ENCODE measurements around the gene FUT3. TPM values are rescaled to one million over a fixed set of nuclear protein-coding genes. Genes with fewer than 3 reads are reported as not detected.
A peak's percentile ranks its signal among the peaks of the same experiment; 100 is the strongest.

Gene FUT3
- total and polyA plus RNA-seq, 2 of the 8 experiments (the other 6 are each of a cell fraction or from before 2014, with no cell fraction given), result 0.15 to 0.63 TPM

DNA sequence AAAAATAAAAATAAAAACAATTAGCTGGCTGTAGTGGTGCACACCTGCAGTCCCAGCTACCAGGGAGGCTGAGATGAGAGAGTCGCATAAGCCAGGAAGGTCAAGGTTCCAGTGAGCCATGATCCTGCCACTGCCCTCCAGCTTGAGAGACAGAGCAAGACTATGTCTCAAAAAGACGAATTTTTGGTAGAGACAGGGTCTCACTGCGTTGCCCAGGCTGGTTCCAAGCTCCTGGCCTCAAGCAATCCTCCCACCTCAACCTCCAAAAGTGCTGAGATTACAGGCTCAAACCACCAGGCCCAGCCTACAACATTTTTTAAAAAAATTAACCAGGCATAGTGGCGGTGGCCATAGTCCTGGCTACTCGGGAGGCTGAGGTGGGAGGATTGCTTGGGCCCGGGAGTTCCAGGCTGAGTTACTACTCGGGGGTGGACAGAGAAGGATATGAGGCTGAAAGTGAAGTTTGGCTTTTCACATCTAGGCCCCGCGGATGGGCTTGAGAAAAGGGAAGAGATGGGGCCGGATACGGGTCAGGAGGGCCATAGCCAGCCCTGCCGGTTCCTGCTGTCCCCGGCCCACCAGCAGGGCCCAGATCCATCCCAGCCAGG lies 42.2 kb upstream of the FUT3 start:
- FAIRE-seq, result no peak
- Histone ChIP-seq H4K91ac (replicated peaks; ENCODE audit: insufficient read length, low read length) (no peak overlapping the region), H3K27ac (ENCODE audit: low read depth, low read length) (no peak overlapping the region), H4K20me1 (replicated peaks in 1 of 2; ENCODE audit: control insufficient read depth in 1 of 2, insufficient read depth in 2 of 2, low read length in 2 of 2) (peaks cover 5 to 15% of the 10 kb centered on the region in 2 experiments), H3K4me1 (replicated peaks in 1 of 4; ENCODE audit: control insufficient read depth in 3 of 4, insufficient read depth in 4 of 4, low read length in 3 of 4) (peaks cover 0 to 11% (median 4%) of the 10 kb centered on the region in 4 experiments; a peak in 5 of 7 replicates), H3K79me2 (ENCODE audit: control insufficient read depth in 1 of 2, insufficient read depth in 2 of 2, low read length in 2 of 2) (peaks cover 0 to 5% of the 10 kb centered on the region in 2 experiments; a peak in 1 of 4 replicates), H2BK5ac (ENCODE audit: low read depth, low read length) (no peak overlapping the region), H3K9me3 (ENCODE audit: insufficient read depth in 2 of 2, low read depth in 1 of 2, low read length in 1 of 2) (no peaks in the 10 kb centered on the region), H2BK15ac (ENCODE audit: low read length) (no peak overlapping the region), H3K4me2 (ENCODE audit: insufficient read depth in 1 of 2, low read depth in 2 of 2, low read length in 2 of 2) (no peak overlapping the region), H3K23me2 (ENCODE audit: low read depth, low read length) (no peaks in the 10 kb centered on the region), H4K5ac (ENCODE audit: insufficient read length, low read depth, low read length) (no peak overlapping the region), H3K23ac (ENCODE audit: insufficient read length) (no peak overlapping the region), H2AFZ (ENCODE audit: low read length) (no peak overlapping the region), H4K8ac (ENCODE audit: extremely low read depth, insufficient read depth, low read length) (peak overlapping the region; percentile 47; the same call in 1 of the 2 replicates), H2BK20ac (ENCODE audit: low read length) (no peak overlapping the region), H3K27me3 (replicated peaks in 1 of 4; ENCODE audit: control insufficient read depth in 3 of 4, extremely low read depth in 1 of 4, insufficient read depth in 3 of 4, low read length in 3 of 4) (peaks cover 0 to 1% (median 0%) of the 10 kb centered on the region in 4 experiments; a peak in 3 of 7 replicates), H3K18ac (ENCODE audit: extremely low read depth, low read length) (no peak overlapping the region), H3K4me3 (ENCODE audit: extremely low read depth in 1 of 4, insufficient read depth in 2 of 4, low read depth in 3 of 4, low read length in 4 of 4) (no peak overlapping the region), H3K14ac (ENCODE audit: insufficient read length) (no peak overlapping the region), H2AK5ac (ENCODE audit: low read depth, low read length) (no peak overlapping the region), H3K36me3 (ENCODE audit: control insufficient read depth in 2 of 4, insufficient read depth in 4 of 4, low read length in 3 of 4) (peaks cover 0 to 16% (median 8%) of the 10 kb centered on the region in 4 experiments; a peak in 5 of 8 replicates), H3K4ac (replicated peaks; ENCODE audit: insufficient read length, low read depth, low read length) (no peak overlapping the region), H3K79me1 (ENCODE audit: low read depth, low read length) (peaks cover 2% of the 10 kb centered on the region; the same call in 1 of the 2 replicates), H2BK120ac (replicated peaks; ENCODE audit: low read depth, low read length) (no peak overlapping the region), H3K9ac (replicated peaks in 1 of 4; ENCODE audit: extremely low read depth in 1 of 4, low read depth in 3 of 4, low read length in 3 of 4) (no peak overlapping the region), H2BK12ac (ENCODE audit: low read depth, low read length) (no peak overlapping the region), H3K56ac (replicated peaks; ENCODE audit: insufficient read length, low read depth, low read length) (no peak overlapping the region)
- no peak for DNase-seq (ENCODE audit: low read depth in 1 of 2, low spot score in 2 of 2)
- 89% methylated on average over 13 of the region's 13 CpGs; no CpG with 5 or more reads in 1 of the 2 experiments for WGBS, 2 experiments (ENCODE audit: extremely low coverage in 1 of 2, insufficient coverage in 1 of 2, insufficient read length in 1 of 2, insufficient replicate concordance in 2 of 2, low coverage in 1 of 2, low lambda C conversion rate in 2 of 2, missing lambda C conversion rate in 1 of 2)
- ChIA-PET POLR2A (ENCODE audit: partially characterized antibody) (interaction anchor here (0.5 to 5.3 kb wide), 13 partner anchors 9 to 202 kb away, joined by 3 to 49 read pairs (median 4); partner anchors contain the start of genes NDUFA11, NRTN and VMAC), CTCF (ENCODE audit: partially characterized antibody) (interaction anchor here (1.1 to 3.2 kb wide), 9 partner anchors 9 to 99 kb away, joined by 4 to 20 read pairs (median 6); partner anchors contain the start of genes FUT6 and NDUFA11)
- TF ChIP-seq CEBPB (IDR thresholded peaks at IDR 0.05; ENCODE audit: low read depth, low read length), result no peak
- no peak for TF ChIP-seq SIX5 (IDR thresholded peaks at IDR 0.05; ENCODE audit: low read depth, low read length)
- TF ChIP-seq JUND (IDR thresholded peaks at IDR 0.05; ENCODE audit: low read length), result no peak
- TF ChIP-seq CREB1 (IDR thresholded peaks at IDR 0.05), result no peak
- no peak for TF ChIP-seq ASH2L (IDR thresholded peaks at IDR 0.05; ENCODE audit: low read length)
- TF ChIP-seq KDM4A (IDR thresholded peaks at IDR 0.05; ENCODE audit: low read depth, low read length, severe bottlenecking), result no peak
- no peak for TF ChIP-seq BACH1 (IDR thresholded peaks at IDR 0.05; ENCODE audit: low read length)
- no peak for TF ChIP-seq RNF2 (IDR thresholded peaks at IDR 0.05; ENCODE audit: borderline replicate concordance, low read depth, low read length, missing control alignments, poor library complexity, severe bottlenecking)
- no peak for TF ChIP-seq SUZ12 (IDR thresholded peaks at IDR 0.05; ENCODE audit: low read length)
- no peak for TF ChIP-seq TCF12 (IDR thresholded peaks at IDR 0.05; ENCODE audit: low read depth, low read length)
- no peak for TF ChIP-seq RXRA (IDR thresholded peaks at IDR 0.05; ENCODE audit: insufficient read depth, low read depth, low read length)
- no peak for TF ChIP-seq FOSL1 (IDR thresholded peaks at IDR 0.05; ENCODE audit: insufficient read depth, low read depth, low read length)
- TF ChIP-seq PHF8 (conservative IDR thresholded peaks at IDR 0.05; ENCODE audit: low read depth, low read length), result no peak

Data from H1 (cell line).